ENCODE measurements around the gene SLC46A1.
"Not testable (repeated sequence)": the region's sequence is repeated elsewhere in the genome, so short reads cannot be mapped to it uniquely, and the experiment has no call there.

Gene SLC46A1

GRCh38 chr17:28405632-28406472 lies at the start of gene SLC46A1:
SLC46A1 (minus strand) TSS chr17:28406212; CDS start chr17:28406114, 98 bp downstream.
- peak; percentile 62 for DNase-seq

GRCh38 chr17:28449859-28450258 lies 43.8 kb upstream of the SLC46A1 start:
- no peak for DNase-seq

- DNase-seq = no peak
Observed at GRCh38 chr17:28447396-28447760, 41.4 kb upstream of the SLC46A1 start.

DNA sequence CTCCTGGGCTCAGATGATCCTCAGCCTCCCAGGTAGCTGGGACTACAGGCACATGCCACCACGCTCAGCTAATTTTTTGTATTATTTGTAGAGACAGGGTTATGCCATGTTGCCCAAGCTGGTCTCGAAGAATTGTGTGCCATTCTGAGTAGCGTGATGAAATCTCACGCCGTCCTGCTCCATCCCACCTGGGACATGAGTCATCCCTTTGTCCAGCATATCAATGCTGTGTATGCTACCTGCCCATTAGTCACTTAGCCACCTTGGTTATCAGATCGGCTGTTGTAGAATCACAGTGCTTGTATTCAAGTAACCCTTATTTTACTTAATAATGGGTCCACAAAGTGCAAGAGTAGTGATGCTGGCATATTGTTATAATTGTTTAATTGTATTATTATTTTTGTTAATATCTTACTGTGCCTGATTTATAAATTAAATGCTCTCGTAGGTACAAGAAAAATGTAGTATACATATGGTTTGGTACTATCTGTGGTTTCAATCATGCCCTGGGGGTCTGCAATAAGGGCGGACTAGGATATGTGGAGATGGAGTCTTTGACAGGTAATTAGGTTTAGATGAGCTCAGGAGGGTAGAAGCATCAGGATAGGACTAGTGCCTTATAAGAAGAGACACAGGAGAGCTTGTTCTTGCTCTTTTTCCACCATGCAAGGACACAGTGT lies 40.8 kb upstream of the SLC46A1 start:
- DNase-seq = no peak

GRCh38 chr17:28443901-28444638 lies 38.1 kb upstream of the SLC46A1 start:
- no peak for DNase-seq

- DNase-seq = not testable (repeated sequence)
Observed at GRCh38 chr17:28434326-28434725, 28.3 kb upstream of the SLC46A1 start.

DNA sequence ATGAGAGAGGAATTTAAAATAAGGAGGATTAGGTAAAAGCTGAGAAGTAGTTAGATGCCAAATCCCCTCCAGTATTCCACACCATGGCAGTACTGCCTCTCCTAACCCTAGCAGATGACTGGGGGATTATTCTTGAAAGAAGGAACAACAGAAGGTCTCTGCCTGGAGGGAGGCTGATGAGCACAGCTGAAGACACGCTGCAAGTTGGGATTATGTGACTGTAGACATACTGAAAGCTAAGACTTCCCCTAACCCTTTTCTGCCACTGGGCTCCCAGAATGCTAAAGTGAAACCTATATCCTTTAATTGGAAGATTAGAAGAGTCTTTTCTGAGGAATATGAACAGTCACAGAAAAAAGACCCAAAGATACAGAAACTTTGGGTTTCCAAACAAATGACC lies 27.7 kb upstream of the SLC46A1 start:
- DNase-seq = no peak

GRCh38 chr17:28427982-28428381 lies 22.0 kb upstream of the SLC46A1 start:
- DNase-seq = not testable (repeated sequence)

GRCh38 chr17:28427371-28427770 lies 21.4 kb upstream of the SLC46A1 start:
- no peak for DNase-seq

DNA sequence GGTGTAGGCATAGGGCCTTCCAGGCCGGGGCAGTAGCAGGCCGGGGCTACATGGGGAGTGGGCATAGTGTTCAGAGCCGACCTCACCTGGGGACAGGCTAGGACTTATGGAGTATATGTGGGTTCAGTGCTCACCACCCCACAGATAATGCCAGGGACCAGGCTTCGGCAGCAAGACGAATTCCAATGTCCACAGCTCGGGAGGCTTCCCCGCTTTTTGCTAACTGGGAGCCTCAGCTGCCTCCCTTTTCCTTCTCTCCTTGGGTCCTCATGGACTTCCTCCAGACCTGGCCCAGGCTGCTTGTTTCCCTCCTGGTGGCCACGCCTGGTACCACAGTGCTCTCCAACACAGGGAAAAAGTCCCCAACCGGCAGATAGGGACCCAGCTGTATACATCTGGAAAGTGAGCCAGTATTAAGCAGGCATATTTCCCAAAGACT lies 20.1 kb upstream of the SLC46A1 start:
- DNase-seq = no peak

GRCh38 chr17:28425206-28425605 lies 19.2 kb upstream of the SLC46A1 start:
- DNase-seq = no peak

GRCh38 chr17:28421787-28422305 lies 15.8 kb upstream of the SLC46A1 start:
- no peak for DNase-seq

DNA sequence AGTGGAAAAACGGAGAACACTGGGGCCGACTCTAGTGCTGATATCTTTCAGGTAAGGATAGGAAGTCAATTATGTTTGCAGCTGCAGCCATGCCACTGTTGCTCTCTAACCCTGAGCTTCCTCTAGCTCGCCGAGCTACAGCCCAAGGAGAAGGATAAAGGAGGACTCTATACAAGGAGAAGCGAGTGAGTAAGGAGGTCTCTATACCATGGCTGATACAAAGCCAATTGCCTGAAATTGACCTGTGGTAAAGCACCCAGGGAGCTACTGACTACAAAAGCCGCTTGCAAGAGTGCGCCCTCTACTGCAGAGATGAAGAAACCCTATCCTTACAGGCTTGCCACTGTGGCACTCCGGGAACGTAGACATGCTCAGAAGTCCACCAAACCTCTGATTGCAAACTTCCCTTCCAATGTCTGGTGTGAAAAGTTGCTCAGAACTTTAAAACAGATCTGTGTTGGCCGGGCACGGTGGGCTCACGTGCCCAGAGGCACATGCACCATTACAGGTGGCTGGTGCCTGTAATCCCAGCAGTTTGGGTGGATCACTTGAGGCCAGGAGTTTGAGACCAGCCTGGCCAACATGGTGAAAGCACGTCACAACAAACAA lies 10.8 kb upstream of the SLC46A1 start:
- DNase-seq = peak; percentile 52

DNA sequence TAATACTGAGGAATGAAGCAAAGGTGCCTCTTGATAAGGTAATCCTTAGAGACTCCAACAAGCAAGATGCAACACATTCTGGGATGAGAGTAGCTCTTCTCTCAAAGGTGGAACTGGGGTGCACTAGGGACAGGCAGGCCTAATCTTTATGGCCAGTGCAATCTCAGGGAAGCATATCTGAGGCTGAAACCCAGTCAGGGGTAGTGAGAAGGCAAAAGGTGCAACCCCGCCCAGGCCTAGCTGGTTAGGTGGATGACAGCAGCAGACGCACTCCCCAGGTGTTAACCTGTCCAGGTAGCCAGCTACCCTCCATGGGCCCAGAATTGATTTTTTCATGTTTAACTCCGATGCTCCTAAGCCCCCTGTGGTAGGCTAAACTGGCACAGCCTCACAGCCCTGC lies 9.9 kb upstream of the SLC46A1 start:
- DNase-seq = no peak

GRCh38 chr17:28413804-28414203 lies 7.8 kb upstream of the SLC46A1 start:
- DNase-seq = no peak

GRCh38 chr17:28412099-28412498 lies 6.1 kb upstream of the SLC46A1 start:
- DNase-seq = no peak

- no peak for DNase-seq
Observed at GRCh38 chr17:28407974-28408306, 1.9 kb upstream of the SLC46A1 start.

DNA sequence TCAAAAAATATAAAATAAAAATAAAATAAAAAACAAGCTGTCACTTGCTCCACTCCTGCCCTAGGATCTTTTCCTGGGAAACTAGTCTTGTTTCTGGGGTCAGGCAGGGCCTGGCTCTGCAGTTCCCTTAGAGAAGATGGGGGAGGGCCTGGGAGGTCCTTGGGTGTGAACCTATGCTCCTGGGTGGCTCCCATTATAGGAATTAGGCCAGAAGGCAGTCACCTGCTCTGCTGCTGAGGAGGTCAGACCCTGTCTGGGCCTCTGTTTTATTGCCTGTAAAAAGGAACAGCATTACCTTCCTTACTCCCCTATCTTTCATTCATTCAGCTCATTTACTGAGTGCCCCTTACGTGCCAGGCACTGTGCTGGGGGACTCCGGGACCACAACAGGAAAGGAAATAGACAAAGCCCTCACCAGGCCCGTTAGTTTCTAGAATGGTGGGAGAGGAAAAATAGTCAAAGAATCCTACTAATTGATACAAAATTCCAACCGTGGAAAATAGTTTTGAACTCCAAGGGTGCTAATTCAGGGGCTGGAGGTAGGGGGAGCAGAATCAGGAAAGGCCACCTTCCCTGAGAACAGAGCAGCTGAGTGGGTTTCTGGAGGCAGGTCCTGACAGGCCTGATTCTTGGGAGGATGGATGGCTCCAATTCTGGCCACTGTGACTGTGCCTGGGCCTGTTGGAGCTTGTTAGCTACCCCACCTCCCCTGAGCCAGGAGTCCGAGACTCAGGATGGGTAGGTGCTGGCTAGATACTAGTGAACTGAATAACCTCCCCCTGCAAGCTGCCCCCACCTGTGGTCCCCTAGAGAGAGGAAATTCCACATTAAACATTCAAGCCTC lies 1.3 kb upstream of the SLC46A1 start:
- no peak for DNase-seq

DNA sequence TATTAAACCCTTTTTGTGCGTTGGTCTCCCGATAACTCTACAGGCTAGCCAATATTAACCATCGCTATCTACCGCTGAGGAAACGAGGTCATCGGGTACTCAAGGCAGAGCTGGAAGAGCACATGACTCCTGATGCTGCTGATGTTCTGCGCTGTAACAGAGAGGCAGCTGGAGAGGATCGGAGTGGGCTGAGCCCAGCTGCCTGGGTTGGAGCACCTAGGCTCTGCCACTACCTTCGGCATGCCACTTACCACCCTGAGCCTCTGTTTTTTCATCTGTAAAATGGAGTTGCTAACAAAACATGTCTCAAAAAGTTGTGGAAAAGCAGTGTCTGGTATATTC lies 432 bp upstream of the SLC46A1 start:
- no peak for DNase-seq

DNA sequence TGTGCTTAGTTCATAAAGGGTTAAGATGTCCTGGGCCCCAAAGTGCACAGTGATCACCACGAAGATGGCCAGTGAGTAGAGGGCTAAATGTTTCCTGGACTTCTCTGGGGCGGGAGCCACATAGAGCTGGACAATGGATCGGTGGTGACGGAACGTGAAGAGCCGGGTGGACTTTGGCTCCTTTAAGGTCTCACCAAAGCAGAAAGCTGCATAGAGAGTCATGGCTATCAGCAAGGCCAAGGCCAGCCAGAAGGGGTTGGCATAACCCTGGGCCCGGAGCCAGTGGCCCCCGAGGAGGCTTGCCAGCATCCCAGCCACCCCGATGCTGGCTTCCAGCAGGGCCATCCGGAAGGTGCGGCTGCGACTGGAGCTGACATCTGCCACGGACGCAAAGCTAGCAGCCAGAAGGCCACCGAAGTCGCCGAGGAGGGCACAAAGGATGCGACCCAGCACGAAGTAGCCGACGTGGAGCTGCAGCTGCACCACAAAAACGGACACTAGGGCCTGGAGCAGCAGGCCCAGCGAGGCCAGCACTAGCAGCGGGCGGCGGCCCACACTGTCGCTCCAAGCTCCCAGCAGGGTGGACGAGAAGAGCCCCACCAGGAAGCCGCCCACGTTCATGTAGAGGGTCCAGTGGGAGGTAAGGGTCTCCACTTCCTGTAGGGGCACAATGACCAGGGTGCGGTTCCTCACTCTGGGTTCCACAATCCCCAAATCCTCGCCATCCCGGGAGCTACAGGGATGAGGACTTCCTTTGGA lies 1.0 kb downstream of the SLC46A1 start:
- no peak for DNase-seq

DNA sequence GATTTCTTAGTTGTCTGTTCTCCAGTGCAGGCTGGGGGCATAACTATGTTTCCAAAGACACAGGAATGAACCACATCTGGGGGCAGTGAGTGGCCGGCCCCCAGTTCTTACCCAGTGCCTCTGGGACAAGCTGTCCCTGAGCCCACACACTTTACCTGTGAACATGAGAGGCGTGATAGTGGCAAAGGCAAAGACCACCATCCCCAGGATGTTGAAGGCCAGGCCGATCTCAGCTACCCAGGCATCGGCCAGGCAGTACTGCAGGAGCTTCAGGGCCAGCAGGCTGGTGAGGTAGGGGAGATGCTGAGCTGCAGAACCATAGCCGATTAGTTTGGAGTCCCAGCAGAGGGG lies 1.6 kb downstream of the SLC46A1 start:
- DNase-seq = no peak

GRCh38 chr17:28404007-28404406 lies 2.0 kb downstream of the SLC46A1 start:
- DNase-seq = no peak

Measured in stimulated activated CD4-positive, alpha-beta T cell treated with anti-CD3 and anti-CD28 coated beads, Interleukin-1b, Interleukin-23, amount 100 ng/mL, for 48 hours (primary cell).